ENCODE measurements around the gene RADX. TPM values are rescaled to one million over a fixed set of nuclear protein-coding genes. Genes with fewer than 3 reads are reported as not detected.

RADX gene
- total RNA-seq, 4 donors from 2014 or later, result 2.1 to 15.7 (median 8.5) TPM

- intact Hi-C loops (cut with DNase I; ENCODE audit: low total_unique reads), result no loop called here
- TF ChIP-seq CTCF (IDR thresholded peaks at IDR 0.05) (no peak), POLR2A (IDR thresholded peaks at IDR 0.05) (no peak)
Observed at GRCh38 chrX:106725931-106726330, 114.2 kb downstream of the RADX start.

GRCh38 chrX:106726485-106727437 lies 115.0 kb downstream of the RADX start, which contains the start of gene RNF128:
Gene RNF128 (plus strand): TSS chrX:106726701. CDS start chrX:106726914, 213 bp downstream.
- Histone ChIP-seq H3K27ac (no peak within 1 kb of the TSS), H3K27me3 (peaks cover 0 to 20% of the 10 kb centered on the region in 2 donors), H3K4me3 (peak within 1 kb of the TSS; percentile 2 to 27), H3K4me1 (no peaks in the 10 kb centered on the region), H3K9me3 (no peaks in the 10 kb centered on the region), H3K36me3 (no peaks in the 10 kb centered on the region)
- TF ChIP-seq CTCF (IDR thresholded peaks at IDR 0.05) (no peak), POLR2A (IDR thresholded peaks at IDR 0.05) (no peak)
- intact Hi-C loops (cut with DNase I; ENCODE audit: low total_unique reads), result no loop called here
- DNase-seq, result no peak

More at GRCh38 chrX:106725931-106726330, 114.2 kb downstream of the RADX start:
- no peaks in the 10 kb centered on the region for H3K9me3 ChIP-seq
- no peak for DNase-seq
- H3K27me3 ChIP-seq, result peaks cover 0 to 20% of the 10 kb centered on the region in 2 donors
- H3K27ac ChIP-seq, result no peak overlapping the region
- no peaks in the 10 kb centered on the region for H3K4me1 ChIP-seq
- peak overlapping the region in 1 of 2 donors; percentile 27 for H3K4me3 ChIP-seq
- no peaks in the 10 kb centered on the region for H3K36me3 ChIP-seq

GRCh38 chrX:106728337-106728736 lies 116.6 kb downstream of the RADX start:
- peaks cover 0 to 20% of the 10 kb centered on the region in 2 donors for H3K27me3 ChIP-seq
- intact Hi-C loops (cut with DNase I; ENCODE audit: low total_unique reads), result no loop called here
- no peak overlapping the region for H3K27ac ChIP-seq

More at GRCh38 chrX:106728337-106728736, 116.6 kb downstream of the RADX start:
- H3K4me1 ChIP-seq, result no peaks in the 10 kb centered on the region
- TF ChIP-seq CTCF (IDR thresholded peaks at IDR 0.05), result no peak
- TF ChIP-seq POLR2A (IDR thresholded peaks at IDR 0.05), result no peak
- H3K9me3 ChIP-seq, result no peaks in the 10 kb centered on the region
- H3K4me3 ChIP-seq, result no peak overlapping the region
- no peaks in the 10 kb centered on the region for H3K36me3 ChIP-seq
- DNase-seq, result no peak

MicroRNAs within 50 kb of the gene (microRNA counts, 767-probe panel; counts per million panel counts)
- microRNA hsa-miR-548an, result 0 counts per million in 2 donors

Small RNA genes within 50 kb of the gene (microRNA-seq; reads per million reads assigned to microRNA genes)
- gene MIR548AN (ENCODE audit: borderline microRNAs expressed, borderline replicate concordance), result not detected

Small RNA genes within 50 kb of the gene (small RNA-seq; reads per million reads assigned to genes)
- gene AL590808.1, result not detected
- gene MIR548AN, result not detected

Other genes with a start within 250 kb of the RADX start
- gene RNF128, start 114.7 kb downstream of the RADX start, total RNA-seq, result under 1 TPM in 2 of 4 donors, not detected in 2; 0.34 to 0.76 TPM
- gene TBC1D8B, start 190.7 kb downstream of the RADX start, total RNA-seq, result 10 to 100 TPM in 2 of 4 donors, 1 to 10 TPM in 2; 5.3 to 27.9 (median 10.0) TPM

Measured in uterus (tissue), 4 donors.